ENCODE measurements around the gene PLSCR1.

The PLSCR1 gene, protein sequence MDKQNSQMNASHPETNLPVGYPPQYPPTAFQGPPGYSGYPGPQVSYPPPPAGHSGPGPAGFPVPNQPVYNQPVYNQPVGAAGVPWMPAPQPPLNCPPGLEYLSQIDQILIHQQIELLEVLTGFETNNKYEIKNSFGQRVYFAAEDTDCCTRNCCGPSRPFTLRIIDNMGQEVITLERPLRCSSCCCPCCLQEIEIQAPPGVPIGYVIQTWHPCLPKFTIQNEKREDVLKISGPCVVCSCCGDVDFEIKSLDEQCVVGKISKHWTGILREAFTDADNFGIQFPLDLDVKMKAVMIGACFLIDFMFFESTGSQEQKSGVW

GRCh38 chr3:146544002-146544928 lies at the start of gene PLSCR1:
Gene PLSCR1 (minus strand): TSS chr3:146544607. CDS start chr3:146536552, 8,055 bp downstream.
- DNase-seq, result peak; percentile 32 to 42

GRCh38 chr3:146593776-146594175 lies 49.4 kb upstream of the PLSCR1 start:
- DNase-seq, result no peak

DNA sequence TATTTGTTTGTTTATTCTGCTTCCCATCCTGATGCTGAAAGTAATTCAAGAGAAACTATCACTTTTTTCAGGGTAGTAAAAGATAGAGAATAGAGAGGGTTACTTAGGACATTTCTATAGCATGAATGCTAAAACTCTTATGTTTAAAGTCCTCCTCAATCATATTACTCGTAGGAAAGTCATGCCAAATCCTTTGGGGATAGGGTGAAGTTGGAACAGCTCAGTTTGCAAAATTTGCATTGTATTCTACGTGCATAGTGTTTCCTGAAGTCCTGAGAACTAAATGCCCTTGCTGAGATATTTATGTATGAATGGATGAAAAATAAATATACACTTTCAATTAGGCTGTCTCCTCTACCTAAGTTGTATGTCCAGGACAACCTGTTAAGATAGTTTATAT lies 46.1 kb upstream of the PLSCR1 start:
- no peak for DNase-seq

DNA sequence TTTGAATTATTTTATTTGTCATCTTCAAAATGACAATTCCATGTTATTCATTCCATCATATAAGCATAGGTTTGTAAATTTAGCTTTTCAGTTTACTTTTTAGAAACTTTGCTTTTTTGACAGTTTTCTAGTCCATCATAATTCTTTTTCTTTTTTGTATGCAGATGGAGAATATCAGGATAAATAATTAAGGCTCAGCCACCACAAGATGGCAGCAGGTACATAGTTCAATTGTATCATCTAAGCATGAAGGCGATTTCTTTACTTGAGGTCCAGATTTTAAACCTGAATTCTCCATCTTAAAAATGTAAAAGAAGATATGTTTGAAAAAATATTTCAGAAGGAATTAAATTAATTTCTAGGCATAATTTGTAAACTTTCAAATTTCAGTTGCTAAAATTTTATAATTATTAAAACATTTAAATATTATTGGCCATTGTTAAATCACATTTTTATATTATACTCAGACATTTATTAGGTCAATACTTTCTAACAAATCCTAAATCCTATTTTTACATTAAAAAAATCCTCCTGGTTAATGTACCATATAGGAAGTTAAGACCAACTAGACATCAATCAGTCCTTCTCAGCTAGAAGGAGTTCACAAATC lies 45.6 kb upstream of the PLSCR1 start:
- DNase-seq, result peak in 1 of 2 experiments; percentile 18

- no peak for DNase-seq
These were observed 40.7 kb upstream of the PLSCR1 start for GRCh38 chr3:146585156-146585555.

DNA sequence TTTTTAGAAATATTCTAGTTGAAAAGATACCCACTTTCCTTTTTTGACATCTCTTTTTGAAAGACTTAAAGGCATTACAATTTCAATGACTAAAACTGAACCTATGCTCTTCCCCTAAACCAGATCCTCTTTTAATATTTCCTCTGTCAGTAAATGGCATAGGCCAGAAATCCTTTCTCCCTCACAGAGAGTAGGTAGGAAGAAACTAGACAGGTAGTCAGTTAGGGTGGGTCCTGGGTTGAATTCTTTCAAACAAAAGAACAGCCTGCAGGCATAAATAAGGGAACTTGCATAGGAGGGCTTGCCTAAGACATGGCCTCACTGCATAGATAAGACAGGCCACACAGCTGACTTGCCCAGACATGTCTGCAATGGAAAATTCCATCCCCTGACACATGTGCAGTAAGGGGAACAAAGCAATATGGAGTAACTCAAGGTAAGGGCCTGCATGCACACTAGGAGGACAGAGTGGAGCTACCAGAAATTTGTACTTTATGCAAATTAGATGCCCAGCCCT lies 37.6 kb upstream of the PLSCR1 start:
- DNase-seq, result no peak

DNA sequence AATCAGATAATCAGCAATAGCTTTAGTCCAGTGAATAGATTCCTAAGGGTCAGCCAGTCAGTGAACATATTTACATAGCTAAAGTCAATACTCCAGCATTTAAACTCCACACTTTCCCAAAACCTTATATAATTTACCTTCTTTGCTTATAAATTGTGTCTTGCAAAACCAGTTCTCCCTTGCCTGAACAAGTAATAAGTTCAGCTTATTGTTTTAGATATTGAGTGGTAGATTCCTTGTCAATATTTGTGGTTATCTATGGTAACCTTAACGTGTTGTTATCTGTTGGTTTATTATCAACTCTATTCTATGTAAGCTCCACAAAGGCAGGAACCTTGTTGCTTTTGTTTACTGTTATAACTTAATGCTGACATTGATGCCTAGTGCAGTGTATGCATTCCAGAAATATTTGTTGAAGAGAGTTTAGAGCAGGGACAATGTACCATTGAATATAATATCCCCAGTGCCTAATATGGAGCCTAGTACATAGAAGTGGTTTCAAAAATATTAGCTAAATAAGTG lies 36.7 kb upstream of the PLSCR1 start:
- DNase-seq, result no peak

DNA sequence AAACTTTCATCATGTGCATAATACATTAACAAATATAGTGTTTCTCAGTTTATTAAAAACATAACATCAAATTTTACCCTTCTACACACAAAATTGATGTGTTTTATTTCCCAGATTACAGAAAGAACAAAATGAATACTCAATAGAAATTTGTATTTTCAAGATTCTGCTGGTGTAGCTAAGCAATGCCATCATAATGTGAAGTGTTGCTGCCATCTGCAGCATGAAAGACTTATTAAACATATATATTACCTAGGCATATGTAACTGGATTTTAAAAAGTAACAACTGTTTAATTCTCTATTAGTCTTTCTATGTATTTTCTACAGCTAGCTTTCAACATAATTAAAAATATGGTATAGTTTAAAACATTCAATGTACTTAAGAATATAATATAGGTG lies 33.3 kb upstream of the PLSCR1 start:
- peak in 1 of 2 experiments; percentile 38 for DNase-seq

DNA sequence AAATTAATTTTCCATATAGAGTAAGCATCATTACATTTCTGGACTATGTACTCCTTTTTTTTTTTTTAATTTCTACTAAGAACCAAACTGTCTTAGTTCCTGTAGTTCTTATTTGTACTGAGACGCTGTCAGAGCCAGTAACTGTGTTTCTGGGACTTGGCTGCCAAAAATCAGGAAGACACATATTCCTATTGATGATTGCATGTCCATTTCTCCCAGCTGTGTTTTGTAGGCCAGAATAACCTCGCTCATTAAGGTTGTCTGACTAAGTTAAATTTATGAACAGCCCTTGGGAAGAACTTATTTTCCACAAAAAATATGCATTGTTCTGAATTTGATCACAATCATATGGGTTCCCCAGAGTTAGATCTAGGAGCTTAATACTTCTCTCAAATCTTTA lies 31.2 kb upstream of the PLSCR1 start:
- DNase-seq, result no peak

DNA sequence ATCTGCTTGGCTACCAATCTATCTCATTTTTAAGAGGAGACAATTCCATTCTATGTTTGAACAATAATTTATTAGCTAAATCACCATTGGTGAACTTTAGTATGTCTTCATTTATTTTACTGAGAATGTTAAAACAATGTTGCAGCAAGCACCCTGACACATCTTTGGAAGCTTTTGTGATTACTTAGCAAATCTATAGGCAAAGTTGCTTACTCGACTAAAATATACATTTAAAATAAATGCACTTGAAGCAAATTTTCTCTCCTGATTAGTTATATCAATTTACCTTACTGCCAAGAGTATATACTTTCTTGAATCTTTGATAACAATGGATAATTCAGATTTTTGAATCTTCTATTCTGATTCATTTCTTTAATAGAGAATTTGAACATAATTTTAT lies 29.8 kb upstream of the PLSCR1 start:
- no peak for DNase-seq

- no peak for DNase-seq
These were observed 24.9 kb upstream of the PLSCR1 start for GRCh38 chr3:146569314-146569713.

DNA sequence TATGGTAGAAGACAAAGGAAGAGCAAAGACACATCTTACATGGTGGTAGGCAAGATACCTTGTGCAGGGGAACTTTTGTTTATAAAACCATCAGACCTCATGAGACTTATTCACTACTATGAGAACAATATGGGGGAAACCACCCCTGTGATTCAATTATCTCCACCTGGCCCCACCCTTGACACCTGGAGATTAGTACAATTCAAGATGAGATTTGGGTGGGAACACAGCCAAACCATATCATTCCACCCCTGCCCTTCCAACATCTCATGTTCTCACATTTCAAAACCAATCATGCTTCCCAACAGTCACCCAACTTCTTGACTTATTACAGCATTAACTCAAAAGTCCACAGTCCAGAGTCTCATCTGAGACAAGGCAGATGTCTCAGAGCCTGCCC lies 21.7 kb upstream of the PLSCR1 start:
- no peak for DNase-seq

DNA sequence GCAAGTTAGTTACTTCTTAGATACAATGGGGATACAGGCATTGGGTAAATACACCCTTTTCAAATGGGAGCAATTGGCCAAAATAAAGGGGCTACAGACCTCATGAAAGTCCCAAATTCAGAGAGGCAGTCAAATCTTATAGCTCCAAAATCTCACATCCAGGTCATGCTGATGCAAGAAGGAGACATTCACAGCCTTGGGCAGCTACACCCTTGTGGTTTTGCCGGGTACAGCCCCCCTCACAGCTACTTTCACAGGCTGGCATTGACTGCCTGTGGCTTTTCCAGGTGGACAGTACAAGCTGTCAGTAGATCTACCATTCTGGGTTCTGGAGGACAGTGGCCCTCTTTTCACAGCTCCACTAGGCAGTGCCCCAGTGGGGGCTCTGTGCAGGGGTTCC lies 17.5 kb upstream of the PLSCR1 start:
- no peak for DNase-seq

GRCh38 chr3:146561463-146561862 lies 17.1 kb upstream of the PLSCR1 start:
- DNase-seq, result no peak

GRCh38 chr3:146560678-146561077 lies 16.3 kb upstream of the PLSCR1 start:
- no peak for DNase-seq

DNA sequence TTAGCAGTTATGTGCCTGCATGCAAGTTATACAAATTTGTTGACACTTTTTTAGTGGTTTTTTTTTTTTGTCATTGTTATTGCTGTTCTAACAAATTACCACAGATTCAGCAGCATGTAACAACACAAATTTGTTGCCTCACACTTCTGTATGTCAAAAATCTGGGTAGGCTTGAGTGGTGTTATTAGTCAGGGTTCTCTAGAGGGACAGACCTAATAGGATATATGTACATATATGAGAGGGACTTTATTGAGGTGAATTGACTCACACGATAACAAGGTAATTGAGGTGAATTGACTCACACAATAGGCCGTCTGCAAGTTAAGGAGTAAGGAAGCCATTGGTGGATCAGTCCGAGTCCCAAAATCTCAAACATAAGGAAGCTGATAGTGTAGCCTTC lies 15.0 kb upstream of the PLSCR1 start:
- DNase-seq, result no peak

- DNase-seq, result no peak
These were observed 14.4 kb upstream of the PLSCR1 start for GRCh38 chr3:146558781-146559180.

DNA sequence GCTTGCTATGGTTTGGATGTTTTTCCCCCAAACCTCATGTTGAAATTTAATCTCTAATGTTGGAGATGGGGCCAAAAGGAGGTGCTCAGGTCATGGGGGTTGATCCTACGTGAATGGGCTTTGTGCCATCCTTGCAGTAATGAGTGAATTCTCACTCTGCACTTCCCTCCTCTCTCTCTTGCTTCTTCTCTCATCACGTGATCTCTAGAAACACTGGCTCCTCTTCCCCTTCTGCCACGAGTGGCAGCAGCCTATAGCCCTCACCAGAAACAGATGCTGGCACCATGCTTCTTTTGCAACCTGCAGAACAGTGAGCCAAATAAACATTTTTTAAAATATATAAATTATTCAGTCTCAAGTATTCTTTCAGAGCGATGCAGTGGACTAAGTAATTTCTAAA lies 13.3 kb upstream of the PLSCR1 start:
- DNase-seq, result no peak

DNA sequence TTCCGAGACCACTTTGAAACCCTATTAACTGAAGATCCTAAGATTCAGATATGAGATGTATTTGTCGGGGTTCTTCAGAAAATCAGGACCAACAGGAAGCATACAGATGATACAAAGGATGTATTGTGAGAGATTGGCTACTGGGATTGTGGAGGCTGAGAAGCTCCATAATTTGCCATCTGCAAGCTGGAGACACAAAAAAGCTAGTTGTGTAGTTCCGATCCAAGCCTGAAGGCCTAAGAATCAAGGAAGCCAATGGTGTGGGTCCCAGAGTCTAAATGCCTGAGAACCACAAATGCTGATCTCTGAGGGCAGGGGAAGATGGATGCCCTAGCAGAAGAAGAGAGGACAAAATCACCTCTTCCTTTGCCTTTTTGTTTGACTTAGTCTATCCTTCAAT lies 10.9 kb upstream of the PLSCR1 start:
- DNase-seq, result no peak

GRCh38 chr3:146554151-146554760 lies 9.8 kb upstream of the PLSCR1 start:
- DNase-seq, result no peak

GRCh38 chr3:146550743-146551510 lies 6.5 kb upstream of the PLSCR1 start:
- DNase-seq, result no peak

DNA sequence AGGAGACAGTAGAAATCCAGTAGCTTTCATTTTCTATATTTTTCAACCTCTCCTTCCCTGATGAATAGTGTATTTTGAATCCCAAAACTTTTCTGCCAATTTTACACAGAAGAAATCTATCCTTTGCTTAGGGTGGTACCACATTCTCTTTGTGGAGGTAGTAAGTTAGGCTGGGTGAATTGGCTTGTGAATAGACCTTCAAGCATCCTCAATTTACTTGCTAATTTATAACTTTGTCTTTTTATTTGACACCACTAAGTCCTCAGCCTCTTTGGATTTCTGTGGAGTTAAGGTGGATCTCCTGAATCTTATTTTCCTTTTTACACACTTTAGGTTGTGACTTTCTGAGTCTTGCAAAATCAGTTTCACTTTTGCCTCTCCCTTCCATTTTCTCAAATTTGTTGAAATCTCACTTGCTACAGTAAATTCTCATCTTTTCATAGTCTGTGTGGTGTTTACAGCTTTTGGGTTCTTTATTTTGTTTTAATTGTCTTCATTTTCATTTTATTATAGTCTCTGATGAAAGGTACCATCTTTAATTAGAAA lies 5.7 kb upstream of the PLSCR1 start:
- no peak for DNase-seq
